Measurements from ENCODE around the gene SCCPDH.

GRCh38 chr1:246695136-246695535 is 29.1 kb upstream of the SCCPDH start:
- TF ChIP-seq EZH2phosphoT487 (IDR thresholded peaks at IDR 0.05; ENCODE audit: low read length) = no peak
- TF ChIP-seq CTCF (IDR thresholded peaks at IDR 0.05; ENCODE audit: low read length) = no peak

All from MM.1S (cell line).